Measurements from ENCODE around the gene RGS12.

Gene RGS12

GRCh38 chr4:3256230-3257102 lies 36.4 kb upstream of the RGS12 start:
- TF ChIP-seq ZFX (IDR thresholded peaks at IDR 0.05) (no peak), CTCF (conservative IDR thresholded peaks at IDR 0.05) (no peak)
- H3K27ac ChIP-seq: no peak overlapping the region

DNA sequence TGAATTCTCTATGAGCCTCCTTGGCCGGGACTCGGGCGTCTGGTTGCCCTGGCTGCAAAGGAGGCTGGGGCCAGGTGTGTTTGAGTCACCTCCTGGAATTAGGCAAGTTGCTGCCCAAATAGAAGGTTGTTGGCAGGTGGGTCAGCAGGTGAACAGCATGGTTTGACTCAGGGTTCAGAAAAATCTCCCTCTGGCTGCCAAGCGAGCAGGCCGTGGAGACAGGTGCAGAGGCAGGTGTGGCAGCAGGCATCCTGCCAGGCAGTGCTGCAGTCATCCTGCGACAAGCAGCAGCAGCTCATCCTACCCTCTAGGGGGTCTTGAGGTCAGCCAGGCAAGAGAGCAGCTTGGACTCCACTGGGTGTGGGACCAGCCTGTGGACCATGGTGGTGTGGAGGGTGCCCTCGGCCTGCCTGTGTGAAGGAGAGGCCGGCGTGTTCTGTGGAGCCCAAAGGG lies 35.7 kb upstream of the RGS12 start:
- H3K27ac ChIP-seq: no peak overlapping the region
- TF ChIP-seq ZFX (IDR thresholded peaks at IDR 0.05): no peak

DNA sequence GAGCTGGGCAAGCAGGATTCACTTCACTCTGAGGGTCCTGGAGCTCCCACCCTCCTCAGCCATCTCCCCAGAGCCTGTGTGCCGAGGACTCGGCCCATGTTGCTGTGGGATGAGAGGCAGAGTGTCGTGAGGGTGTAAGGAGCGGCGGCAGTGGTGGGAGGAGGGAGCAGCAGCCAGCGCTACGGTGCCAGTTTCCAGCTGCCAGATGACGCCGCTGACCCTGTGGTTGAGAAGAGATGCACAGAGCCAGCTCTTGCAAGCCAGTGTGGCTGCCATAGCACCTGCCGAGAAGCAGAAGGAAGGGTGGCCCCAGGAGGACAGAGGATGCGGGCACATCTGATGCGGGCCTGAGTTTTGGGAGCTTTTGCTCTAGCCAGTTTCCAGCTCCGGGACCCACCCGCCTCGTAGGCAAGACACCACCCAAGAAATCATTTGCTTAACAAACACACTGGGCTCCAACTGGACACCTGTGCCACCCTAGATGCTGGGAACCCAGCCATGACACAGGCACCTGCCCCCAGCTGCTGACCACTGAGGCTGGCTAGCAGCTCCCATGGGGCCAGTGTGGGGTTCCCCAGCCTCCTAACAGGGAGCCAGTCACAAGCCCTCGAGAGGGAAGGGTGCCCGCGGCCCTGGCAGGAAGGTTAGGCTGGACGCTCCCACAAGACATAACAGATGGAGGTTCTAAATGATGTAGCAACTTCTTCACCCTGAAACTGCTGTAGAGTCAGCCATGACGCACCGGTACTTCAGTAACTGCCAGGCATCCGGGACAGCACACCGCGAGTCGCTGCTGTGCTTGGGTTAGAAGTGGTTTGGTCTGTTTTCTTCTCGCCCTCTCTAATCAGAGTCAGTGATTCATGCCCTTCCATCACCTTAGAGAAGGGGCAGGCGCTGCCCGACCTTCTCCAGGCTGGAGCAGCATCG lies 35.0 kb upstream of the RGS12 start:
- TF ChIP-seq ZFX (IDR thresholded peaks at IDR 0.05) (no peak), CTCF (conservative IDR thresholded peaks at IDR 0.05) (no peak)
- H3K27ac ChIP-seq: no peak overlapping the region

GRCh38 chr4:3261411-3262207 lies 31.2 kb upstream of the RGS12 start:
- no peak overlapping the region for H3K27ac ChIP-seq
- TF ChIP-seq CTCF (conservative IDR thresholded peaks at IDR 0.05) (no peak), ZFX (IDR thresholded peaks at IDR 0.05) (no peak)

DNA sequence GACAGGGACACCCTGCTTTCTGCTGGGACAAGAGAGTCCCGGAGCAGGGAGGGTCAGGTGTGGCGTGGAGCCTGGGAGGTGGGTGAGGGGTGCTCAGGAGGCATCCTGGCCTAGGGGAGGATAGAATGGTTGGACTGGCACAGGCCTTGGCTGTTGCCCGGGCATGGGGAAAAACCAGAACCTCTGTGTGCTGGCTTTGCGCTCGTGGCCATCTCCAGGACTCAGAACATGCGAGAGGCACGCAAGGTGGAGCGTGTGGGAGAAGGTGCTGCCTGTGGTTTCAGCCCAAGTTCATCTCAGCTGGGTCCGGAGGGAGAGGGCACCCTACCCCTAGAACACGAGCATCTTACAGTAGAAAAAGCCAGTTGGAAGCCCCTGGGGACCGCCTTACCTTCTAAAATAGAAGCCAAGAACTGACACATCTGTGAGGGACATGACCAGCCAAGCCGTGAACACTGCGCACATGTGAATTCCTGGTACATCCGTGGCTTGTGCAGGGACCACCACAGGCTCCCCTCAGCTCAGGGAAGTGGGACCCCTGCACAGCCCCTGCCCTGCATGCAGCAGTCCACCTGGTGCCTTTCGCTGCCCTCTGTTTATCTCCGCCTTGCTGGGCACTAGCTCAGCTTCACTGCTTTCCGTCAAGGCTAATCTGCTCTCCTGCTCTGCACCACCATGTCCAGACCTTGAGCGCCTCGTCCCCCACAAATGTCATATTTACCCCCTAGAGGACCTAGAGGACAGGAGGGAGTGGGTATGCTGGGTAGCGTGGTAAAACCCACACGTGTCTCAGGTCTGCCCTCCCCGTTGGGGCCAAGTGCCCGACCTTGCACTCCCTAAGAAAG lies 30.4 kb upstream of the RGS12 start:
- H3K27ac ChIP-seq: no peak overlapping the region
- no peak for TF ChIP-seq ZFX (IDR thresholded peaks at IDR 0.05)

GRCh38 chr4:3263053-3263875 lies 29.6 kb upstream of the RGS12 start:
- no peak overlapping the region for H3K27ac ChIP-seq

More at GRCh38 chr4:3263053-3263875, 29.6 kb upstream of the RGS12 start:
- no peak for TF ChIP-seq ZFX (IDR thresholded peaks at IDR 0.05)
- TF ChIP-seq CTCF (conservative IDR thresholded peaks at IDR 0.05): no peak

All from C4-2B (cell line).